Hypothalamus (tissue), 51 donors: ENCODE data around the gene ACTN2.

ENCODE experiments used
- DNase-seq, 51 donors: peaks; one replicate each; lab custom pipeline; 2025; lab: John Stamatoyannopoulos, UW

The ACTN2 gene

GRCh38 chr1:236689713-236690569, 3.6 kb downstream of the ACTN2 start:
- peak in 3 of 51 donors; percentile 6 to 19 (median 11) for DNase-seq

- no peak for DNase-seq
Observed at GRCh38 chr1:236691348-236691747, 5.0 kb downstream of the ACTN2 start.

- DNase-seq, result peak in 1 of 51 donors; percentile 23
Observed at GRCh38 chr1:236692128-236692527, 5.8 kb downstream of the ACTN2 start.

- peak in 8 of 51 donors; percentile 10 to 66 (median 21) for DNase-seq
Observed at GRCh38 chr1:236692742-236693141, 6.4 kb downstream of the ACTN2 start.

- no peak for DNase-seq
Observed at GRCh38 chr1:236699366-236699765, 13.1 kb downstream of the ACTN2 start.

GRCh38 chr1:236700903-236701302, 14.6 kb downstream of the ACTN2 start:
- DNase-seq, result no peak

GRCh38 chr1:236701782-236702181, 15.5 kb downstream of the ACTN2 start:
- DNase-seq, result no peak

- DNase-seq, result peak in 1 of 51 donors; percentile 47
Observed at GRCh38 chr1:236702791-236703394, 16.6 kb downstream of the ACTN2 start.

GRCh38 chr1:236705771-236706170, 19.5 kb downstream of the ACTN2 start:
- peak in 2 of 51 donors; percentile 6 to 23 for DNase-seq

GRCh38 chr1:236706183-236706582, 19.9 kb downstream of the ACTN2 start:
- DNase-seq, result peak in 4 of 51 donors; percentile 8 to 21 (median 12)

- DNase-seq, result no peak
Observed at GRCh38 chr1:236710328-236710892, 24.1 kb downstream of the ACTN2 start.

- peak in 16 of 51 donors; percentile 6 to 61 (median 15) for DNase-seq
Observed at GRCh38 chr1:236716160-236716559, 29.9 kb downstream of the ACTN2 start.

GRCh38 chr1:236717811-236718210, 31.5 kb downstream of the ACTN2 start:
- no peak for DNase-seq

GRCh38 chr1:236718328-236718727, 32.0 kb downstream of the ACTN2 start:
- no peak for DNase-seq

- DNase-seq, result no peak
Observed at GRCh38 chr1:236720206-236720605, 33.9 kb downstream of the ACTN2 start.

GRCh38 chr1:236720611-236721010, 34.3 kb downstream of the ACTN2 start:
- no peak for DNase-seq

- DNase-seq, result no peak
Observed at GRCh38 chr1:236724049-236724448, 37.8 kb downstream of the ACTN2 start.

- DNase-seq, result no peak
Observed at GRCh38 chr1:236724506-236724905, 38.2 kb downstream of the ACTN2 start.

GRCh38 chr1:236725668-236726067, 39.4 kb downstream of the ACTN2 start:
- no peak for DNase-seq

GRCh38 chr1:236727521-236727920, 41.2 kb downstream of the ACTN2 start:
- DNase-seq, result no peak

- DNase-seq, result no peak
Observed at GRCh38 chr1:236728752-236729151, 42.5 kb downstream of the ACTN2 start.

- DNase-seq, result no peak
Observed at GRCh38 chr1:236733653-236734052, 47.4 kb downstream of the ACTN2 start.
